ENCODE results near the gene NRIP1.
"Not testable (repeated sequence)": the region's sequence is repeated elsewhere in the genome, so short reads cannot be mapped to it uniquely, and the experiment has no call there.

NRIP1 gene

GRCh38 chr21:15042531-15042930, 22.3 kb downstream of the NRIP1 start:
- Mint-ChIP-seq H3K4me1 (peaks cover 16% of the 10 kb centered on the region), H3K9me3 (no peaks in the 10 kb centered on the region), H3K27ac (no peak overlapping the region), H3K4me3 (no peak overlapping the region), H3K36me3 (peaks cover 18% of the 10 kb centered on the region), H3K27me3 (no peaks in the 10 kb centered on the region)
- ATAC-seq (ENCODE audit: low read depth), result no peak
- no peak for DNase-seq (ENCODE audit: low spot score in 2 of 2)

GRCh38 chr21:15039607-15040299, 25.0 kb downstream of the NRIP1 start:
- no peak for ATAC-seq (ENCODE audit: low read depth)
- no peak overlapping the region for H3K4me3 Mint-ChIP-seq
- peaks cover 6% of the 10 kb centered on the region for H3K4me1 Mint-ChIP-seq
- H3K36me3 Mint-ChIP-seq, result peaks cover 14% of the 10 kb centered on the region
- no peaks in the 10 kb centered on the region for H3K27me3 Mint-ChIP-seq
- DNase-seq (ENCODE audit: low spot score in 2 of 2), result no peak
- H3K9me3 Mint-ChIP-seq, result no peaks in the 10 kb centered on the region
- no peak overlapping the region for H3K27ac Mint-ChIP-seq

DNA sequence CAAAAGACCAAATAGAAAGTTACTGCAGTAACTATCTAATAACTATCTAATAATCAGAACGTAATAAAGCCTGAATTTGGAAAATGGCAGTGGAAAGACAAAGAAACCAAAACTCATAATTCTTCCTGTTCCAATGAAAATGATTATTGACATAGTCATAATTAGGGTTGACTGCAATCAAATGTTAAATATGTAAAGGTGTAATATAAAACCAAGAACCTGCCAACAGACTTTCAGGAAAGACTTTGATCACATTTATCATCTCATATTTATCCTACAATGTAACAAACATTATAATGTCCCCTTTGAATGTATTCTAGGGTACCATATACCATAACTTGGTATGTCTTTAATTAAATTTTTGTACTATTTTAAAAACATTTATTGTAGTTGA, 26.9 kb downstream of the NRIP1 start:
- Mint-ChIP-seq H3K36me3 (peaks cover 14% of the 10 kb centered on the region), H3K4me1 (peaks cover 8% of the 10 kb centered on the region), H3K4me3 (no peak overlapping the region), H3K27ac (no peak overlapping the region), H3K27me3 (no peaks in the 10 kb centered on the region), H3K9me3 (no peaks in the 10 kb centered on the region)
- DNase-seq (ENCODE audit: low spot score in 2 of 2), result no peak
- ATAC-seq (ENCODE audit: low read depth), result no peak

GRCh38 chr21:15037095-15037899, 27.5 kb downstream of the NRIP1 start:
- peaks cover 8% of the 10 kb centered on the region for H3K4me1 Mint-ChIP-seq
- ATAC-seq (ENCODE audit: low read depth) (no peak), DNase-seq (ENCODE audit: low spot score in 2 of 2) (no peak)
- no peak overlapping the region for H3K27ac Mint-ChIP-seq
- no peaks in the 10 kb centered on the region for H3K9me3 Mint-ChIP-seq
- no peaks in the 10 kb centered on the region for H3K27me3 Mint-ChIP-seq
- H3K4me3 Mint-ChIP-seq, result no peak overlapping the region
- peaks cover 8% of the 10 kb centered on the region for H3K36me3 Mint-ChIP-seq

GRCh38 chr21:15036189-15036588, 28.6 kb downstream of the NRIP1 start:
- Mint-ChIP-seq H3K27ac (peak overlapping the region; percentile 5), H3K36me3 (peaks cover 6% of the 10 kb centered on the region), H3K9me3 (no peaks in the 10 kb centered on the region), H3K27me3 (no peaks in the 10 kb centered on the region), H3K4me1 (peaks cover 10% of the 10 kb centered on the region), H3K4me3 (no peak overlapping the region)
- DNase-seq (ENCODE audit: low spot score in 2 of 2) (no peak), ATAC-seq (ENCODE audit: low read depth) (no peak)

GRCh38 chr21:15034126-15034853, 30.5 kb downstream of the NRIP1 start:
- Mint-ChIP-seq H3K27ac (no peak overlapping the region), H3K4me1 (peaks cover 14% of the 10 kb centered on the region)
- ATAC-seq (ENCODE audit: low read depth), result no peak

GRCh38 chr21:15031790-15032357, 32.9 kb downstream of the NRIP1 start:
- Mint-ChIP-seq H3K27ac (no peak overlapping the region), H3K9me3 (no peaks in the 10 kb centered on the region), H3K36me3 (peaks cover 6% of the 10 kb centered on the region), H3K4me3 (no peak overlapping the region), H3K27me3 (no peaks in the 10 kb centered on the region), H3K4me1 (peaks cover 20% of the 10 kb centered on the region)
- no peak for DNase-seq (ENCODE audit: low spot score in 2 of 2)
- ATAC-seq (ENCODE audit: low read depth), result no peak

More at GRCh38 chr21:15034126-15034853, 30.5 kb downstream of the NRIP1 start:
- DNase-seq (ENCODE audit: low spot score in 2 of 2), result no peak
- peaks cover 9% of the 10 kb centered on the region for H3K36me3 Mint-ChIP-seq
- no peaks in the 10 kb centered on the region for H3K27me3 Mint-ChIP-seq
- H3K9me3 Mint-ChIP-seq, result no peaks in the 10 kb centered on the region
- no peak overlapping the region for H3K4me3 Mint-ChIP-seq

- H3K36me3 Mint-ChIP-seq; H3K27ac Mint-ChIP-seq; DNase-seq (ENCODE audit: low spot score in 2 of 2); H3K4me3 Mint-ChIP-seq; H3K9me3 Mint-ChIP-seq; H3K27me3 Mint-ChIP-seq; ATAC-seq (ENCODE audit: low read depth): not testable (repeated sequence)
- peaks cover 20% of the 10 kb centered on the region for H3K4me1 Mint-ChIP-seq
Observed at GRCh38 chr21:15031362-15031761, 33.4 kb downstream of the NRIP1 start.

DNA sequence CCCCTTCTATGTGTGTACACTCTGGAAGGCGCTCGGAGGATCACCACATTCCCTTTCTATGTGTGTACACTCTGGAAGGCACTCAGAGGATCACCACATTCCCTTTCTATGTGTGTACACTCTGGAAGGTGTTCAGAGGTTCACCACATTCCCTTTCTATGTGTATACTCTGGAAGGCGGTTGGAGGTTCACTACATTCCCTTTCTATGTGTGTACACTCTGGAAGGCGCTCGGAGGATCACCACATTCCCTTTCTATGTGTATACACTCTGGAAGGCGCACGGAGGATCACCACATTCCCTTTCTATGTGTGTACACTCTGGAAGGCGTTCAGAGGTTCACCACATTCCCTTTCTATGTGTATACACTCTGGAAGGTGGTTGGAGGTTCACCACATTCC, 33.9 kb downstream of the NRIP1 start:
- not testable (repeated sequence) for DNase-seq (ENCODE audit: low spot score in 2 of 2); H3K9me3 Mint-ChIP-seq; H3K4me3 Mint-ChIP-seq; H3K36me3 Mint-ChIP-seq; ATAC-seq (ENCODE audit: low read depth); H3K27me3 Mint-ChIP-seq
- H3K4me1 Mint-ChIP-seq, result peaks cover 20% of the 10 kb centered on the region
- H3K27ac Mint-ChIP-seq, result peak overlapping the region; percentile 29

DNA sequence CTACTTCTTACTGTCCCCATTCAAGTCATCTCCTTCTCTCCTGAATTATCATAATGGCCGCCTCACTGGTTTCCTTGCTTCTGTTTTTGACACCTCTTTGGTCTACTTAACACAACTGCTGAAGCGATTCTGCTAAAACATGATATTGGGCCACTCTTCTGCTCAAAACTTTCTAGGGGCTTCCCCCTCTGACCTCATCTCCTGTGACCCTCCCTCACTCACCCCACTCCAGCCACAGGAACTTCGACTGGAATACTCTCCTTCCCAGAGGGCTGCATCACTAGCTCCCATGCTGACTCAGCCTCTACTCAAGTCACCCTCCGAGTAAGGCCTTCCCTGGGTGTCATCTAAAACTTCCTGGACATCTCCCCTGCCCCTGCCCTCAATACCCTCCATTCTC, 35.7 kb downstream of the NRIP1 start:
- peaks cover 15% of the 10 kb centered on the region for H3K36me3 Mint-ChIP-seq
- H3K27ac Mint-ChIP-seq, result no peak overlapping the region
- H3K9me3 Mint-ChIP-seq, result no peaks in the 10 kb centered on the region
- H3K4me3 Mint-ChIP-seq, result no peak overlapping the region
- H3K27me3 Mint-ChIP-seq, result no peaks in the 10 kb centered on the region
- ATAC-seq (ENCODE audit: low read depth) (peak; percentile 68), DNase-seq (ENCODE audit: low spot score in 2 of 2) (no peak)
- peaks cover 26% of the 10 kb centered on the region for H3K4me1 Mint-ChIP-seq

DNA sequence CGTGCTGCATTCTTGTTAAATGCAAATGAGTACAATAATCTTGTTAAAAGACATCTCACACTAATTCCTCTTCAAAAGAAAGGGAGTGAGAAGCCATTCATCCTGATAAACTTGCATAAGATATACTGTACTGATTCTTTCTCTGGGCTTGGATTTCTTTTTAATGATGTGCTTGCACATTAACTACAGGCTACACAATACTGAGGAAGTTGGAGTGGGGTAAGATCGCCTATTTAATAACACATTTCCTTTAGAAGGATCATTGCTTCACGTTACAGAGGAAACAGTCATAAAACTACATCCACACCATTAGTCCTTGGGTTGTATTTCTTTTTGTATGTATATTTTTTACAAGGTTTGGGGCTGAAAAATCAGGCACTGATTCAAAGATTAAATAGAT, 36.6 kb downstream of the NRIP1 start:
- no peaks in the 10 kb centered on the region for H3K27me3 Mint-ChIP-seq

DNA sequence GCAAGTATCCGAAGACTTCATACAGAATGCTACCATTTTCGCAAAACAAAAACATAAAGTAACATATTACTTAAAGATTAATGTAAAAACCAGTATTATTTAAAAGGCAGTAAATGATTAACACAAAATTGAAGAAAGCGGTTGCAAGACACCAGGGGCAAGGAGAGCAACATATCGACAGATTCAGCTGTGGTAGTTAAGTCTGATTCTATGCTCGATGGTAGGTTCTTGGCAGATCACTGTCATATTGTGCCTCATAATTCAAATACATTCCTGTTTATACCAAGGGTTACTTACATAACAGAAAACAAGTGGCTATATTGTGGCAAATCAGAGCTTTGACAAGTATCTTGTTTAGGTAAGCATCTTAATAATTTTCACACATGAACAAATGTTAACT, 37.7 kb downstream of the NRIP1 start:
- ATAC-seq (ENCODE audit: low read depth) (no peak), DNase-seq (ENCODE audit: low spot score in 2 of 2) (no peak)
- Mint-ChIP-seq H3K4me1 (peaks cover 28% of the 10 kb centered on the region), H3K36me3 (peaks cover 18% of the 10 kb centered on the region), H3K27me3 (no peaks in the 10 kb centered on the region), H3K4me3 (no peak overlapping the region), H3K9me3 (no peaks in the 10 kb centered on the region), H3K27ac (no peak overlapping the region)

More for the DNA sequence above, 36.6 kb downstream of the NRIP1 start:
- H3K4me1 Mint-ChIP-seq, result peaks cover 26% of the 10 kb centered on the region
- peaks cover 15% of the 10 kb centered on the region for H3K36me3 Mint-ChIP-seq
- no peaks in the 10 kb centered on the region for H3K9me3 Mint-ChIP-seq
- DNase-seq (ENCODE audit: low spot score in 2 of 2) (no peak), ATAC-seq (ENCODE audit: low read depth) (no peak)
- no peak overlapping the region for H3K4me3 Mint-ChIP-seq
- no peak overlapping the region for H3K27ac Mint-ChIP-seq

- H3K27me3 Mint-ChIP-seq, result no peaks in the 10 kb centered on the region
- H3K27ac Mint-ChIP-seq, result no peak overlapping the region
- H3K9me3 Mint-ChIP-seq, result no peaks in the 10 kb centered on the region
- H3K36me3 Mint-ChIP-seq, result peaks cover 23% of the 10 kb centered on the region
- ATAC-seq (ENCODE audit: low read depth) (no peak), DNase-seq (ENCODE audit: low spot score in 2 of 2) (no peak)
- H3K4me1 Mint-ChIP-seq, result peaks cover 26% of the 10 kb centered on the region
- no peak overlapping the region for H3K4me3 Mint-ChIP-seq
Observed at GRCh38 chr21:15026370-15026769, 38.4 kb downstream of the NRIP1 start.

DNA sequence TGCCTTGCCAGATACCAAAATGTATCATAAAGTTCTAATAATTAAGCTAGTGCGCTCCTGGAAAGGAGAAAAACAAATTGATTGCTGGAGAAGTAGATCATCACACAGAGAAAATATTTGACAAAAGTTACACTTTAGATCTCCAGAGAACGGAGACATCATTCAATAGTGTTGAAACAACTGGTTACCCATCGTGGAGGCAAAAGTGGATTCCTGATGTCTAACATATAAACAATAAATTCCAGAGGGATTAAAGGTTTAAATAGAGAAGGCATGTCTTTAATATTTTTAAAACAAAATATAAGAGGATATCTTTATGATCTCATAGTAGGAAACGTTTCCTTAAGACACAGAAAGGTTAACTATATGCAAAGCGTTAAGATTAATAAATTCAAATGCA, 41.0 kb downstream of the NRIP1 start:
- peaks cover 15% of the 10 kb centered on the region for H3K4me1 Mint-ChIP-seq
- H3K27me3 Mint-ChIP-seq, result no peaks in the 10 kb centered on the region
- peaks cover 17% of the 10 kb centered on the region for H3K36me3 Mint-ChIP-seq
- ATAC-seq (ENCODE audit: low read depth) (no peak), DNase-seq (ENCODE audit: low spot score in 2 of 2) (no peak)
- no peaks in the 10 kb centered on the region for H3K9me3 Mint-ChIP-seq
- H3K27ac Mint-ChIP-seq, result no peak overlapping the region
- no peak overlapping the region for H3K4me3 Mint-ChIP-seq
